Adrenal gland (tissue), 5 donors: ENCODE measurements around the gene TACO1.

Experiments used
- CTCF ChIP-seq, 6 experiments: fragments of 450-650 bp in 4 of 6; fragments of 200-600 bp in 2 of 6; sonication (generic) in 1 of 6; IDR thresholded peaks; 1 replicate in 5 of 6; 2 replicates in 1 of 6; pipeline versions ENCODE4 v1.5.1 to v1.8.0; 2016 to 2021; ENCODE audit warnings: antibody characterized with exemption in 6 of 6, mild to moderate bottlenecking in 2 of 6, moderate library complexity in 1 of 6
- POLR2A ChIP-seq, 2 donors: fragments of 450-650 bp; IDR thresholded peaks; one replicate each; pipeline ENCODE4 v1.6.1; 2017; ENCODE audit warnings: antibody characterized with exemption in 2 of 2, mild to moderate bottlenecking in 2 of 2, moderate library complexity in 1 of 2
- donor health status: DM: no; HTN: no; CAD: no.

- TF ChIP-seq POLR2A (IDR thresholded peaks at IDR 0.05), result no peak
- TF ChIP-seq CTCF (IDR thresholded peaks at IDR 0.05), result no peak
These were observed 33.0 kb downstream of the TACO1 start for GRCh38 chr17:63633742-63634141.
